HG03460 (cell line): ENCODE measurements around the gene NRP2.

Experiments used
- ATAC-seq: cut with Tn5 transposase; IDR thresholded peaks from one replicate; pipeline ENCODE4 v1.9.1; 2021; ENCODE audit not compliant: unreplicated experiment

The NRP2 gene

GRCh38 chr2:205659922-205660321, 22.4 kb upstream of the NRP2 start:
- ATAC-seq = no peak

- ATAC-seq = no peak
These were observed 21.7 kb upstream of the NRP2 start for GRCh38 chr2:205660521-205661124.

GRCh38 chr2:205661281-205661680, 21.0 kb upstream of the NRP2 start:
- ATAC-seq = no peak

GRCh38 chr2:205662206-205662965, 19.9 kb upstream of the NRP2 start:
- no peak for ATAC-seq

GRCh38 chr2:205665791-205666190, 16.5 kb upstream of the NRP2 start:
- no peak for ATAC-seq

GRCh38 chr2:205670292-205670691, 12.0 kb upstream of the NRP2 start:
- no peak for ATAC-seq

- no peak for ATAC-seq
These were observed 9.0 kb upstream of the NRP2 start for GRCh38 chr2:205673312-205673711.

- no peak for ATAC-seq
These were observed 6.3 kb upstream of the NRP2 start for GRCh38 chr2:205675861-205676516.

GRCh38 chr2:205678541-205679142, 3.7 kb upstream of the NRP2 start:
- no peak for ATAC-seq

- no peak for ATAC-seq
These were observed 2.8 kb upstream of the NRP2 start for GRCh38 chr2:205679410-205680009.

- peak; percentile 43 for ATAC-seq
These were observed 2.2 kb upstream of the NRP2 start for GRCh38 chr2:205680067-205680466.

GRCh38 chr2:205680903-205681302, 1.4 kb upstream of the NRP2 start:
- no peak for ATAC-seq

GRCh38 chr2:205681401-205682238, 681 bp upstream of the NRP2 start:
- peak; percentile 37 for ATAC-seq

GRCh38 chr2:205682971-205683501, 735 bp downstream of the NRP2 start:
- no peak for ATAC-seq

- ATAC-seq = no peak
These were observed 1.4 kb downstream of the NRP2 start for GRCh38 chr2:205683502-205684367.

- no peak for ATAC-seq
These were observed 2.6 kb downstream of the NRP2 start for GRCh38 chr2:205684871-205685313.

- ATAC-seq = no peak
These were observed 3.2 kb downstream of the NRP2 start for GRCh38 chr2:205685314-205686055.

GRCh38 chr2:205686056-205686782, 3.9 kb downstream of the NRP2 start:
- no peak for ATAC-seq
